GM20000 (cell line): Measurements from ENCODE around the gene LPP.

Source experiments
- DNase-seq: peaks from one replicate; pipeline ENCODE4 v3.0.0; 2012; ENCODE audit warnings: low spot score
- CTCF ChIP-seq: IDR thresholded peaks from 2 replicates; pipeline ENCODE4 v1.5.1; 2012; ENCODE audit warnings: mild to moderate bottlenecking, control low read depth; ENCODE audit errors: extremely low read depth, missing control alignments

Gene LPP

GRCh38 chr3:188660415-188660814 is 506.5 kb downstream of the LPP start:
- DNase-seq = no peak

GRCh38 chr3:188661806-188662205 is 507.8 kb downstream of the LPP start:
- TF ChIP-seq CTCF = no peak
- DNase-seq = no peak

More at GRCh38 chr3:188660415-188660814, 506.5 kb downstream of the LPP start:
- TF ChIP-seq CTCF = no peak

- TF ChIP-seq CTCF = no peak
Observed at GRCh38 chr3:188662214-188662613, 508.3 kb downstream of the LPP start.

GRCh38 chr3:188662795-188663194 is 508.8 kb downstream of the LPP start:
- no peak for DNase-seq
- TF ChIP-seq CTCF = no peak

More at GRCh38 chr3:188662214-188662613, 508.3 kb downstream of the LPP start:
- DNase-seq = no peak

- TF ChIP-seq CTCF = no peak
- DNase-seq = no peak
Observed at GRCh38 chr3:188663839-188664238, 509.9 kb downstream of the LPP start.

GRCh38 chr3:188664795-188665194 is 510.8 kb downstream of the LPP start:
- TF ChIP-seq CTCF = no peak
- DNase-seq = peak; percentile 8

- TF ChIP-seq CTCF = no peak
- no peak for DNase-seq
Observed at GRCh38 chr3:188667926-188668325, 514.0 kb downstream of the LPP start.

- TF ChIP-seq CTCF = no peak
- no peak for DNase-seq
Observed at GRCh38 chr3:188670446-188670845, 516.5 kb downstream of the LPP start.
